Bronchus fibroblast of lung (primary cell): ENCODE data around the gene TFAP2E. TPM values are rescaled to one million over a fixed set of nuclear protein-coding genes. Genes with fewer than 3 reads are reported as not detected.

ENCODE experiments used
- total RNA-seq: library from RNA; depleted of rRNA; stranded (reverse); fragments of >200 nt; gene quantifications from 2 replicates; pipeline ENCODE4 v1.2.3, GENCODE V29; 2015

Gene TFAP2E
- total RNA-seq: under 0.01 TPM in 1 of 2 replicates, not detected in the other

DNA sequence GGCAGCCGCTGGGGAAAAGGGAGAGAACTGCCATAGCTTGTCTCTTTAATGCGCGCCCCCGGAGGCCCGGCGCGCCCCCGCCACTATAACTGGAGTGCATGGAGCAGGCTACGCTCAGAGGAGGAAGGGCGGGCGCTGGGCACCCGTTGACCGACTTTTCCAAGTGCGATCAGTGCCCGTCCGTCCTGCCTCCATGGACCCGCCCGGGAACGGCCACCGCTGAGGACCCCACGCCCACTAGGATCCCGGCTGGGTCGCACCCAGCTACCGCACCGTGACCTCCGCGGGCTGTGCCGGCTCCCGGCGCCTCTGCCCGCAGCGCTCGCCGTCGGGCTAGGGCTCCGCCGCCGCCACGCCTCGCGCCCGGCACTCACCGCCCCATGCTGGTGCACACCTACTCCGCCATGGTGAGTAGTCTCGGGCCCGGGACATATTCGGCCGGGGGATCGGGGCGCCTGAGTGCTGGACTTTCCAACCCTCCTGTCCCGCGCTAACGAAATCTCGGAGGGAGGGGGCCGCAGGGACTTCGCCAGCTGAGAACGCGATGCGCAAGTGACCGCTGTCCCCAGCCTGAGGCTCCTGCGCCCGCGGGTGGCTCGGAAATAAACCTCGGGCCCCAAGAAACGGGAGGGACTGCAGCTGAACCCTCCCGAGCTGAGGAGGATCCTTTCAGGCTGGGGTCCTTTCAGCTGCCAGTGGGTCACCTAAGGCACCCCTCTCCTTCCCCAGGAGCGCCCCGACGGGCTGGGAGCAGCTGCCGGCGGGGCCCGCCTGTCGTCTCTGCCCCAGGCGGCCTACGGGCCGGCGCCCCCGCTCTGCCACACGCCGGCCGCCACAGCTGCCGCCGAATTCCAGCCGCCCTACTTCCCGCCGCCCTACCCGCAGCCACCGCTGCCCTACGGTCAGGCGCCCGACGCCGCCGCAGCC lies at the start of gene TFAP2E:
Gene TFAP2E, plus strand, starts transcription at position 117 of the 927 bp plus-strand sequence. Its CDS starts 264 bp downstream, at position 381.

GRCh38 chr1:35557118-35557610 lies 15.9 kb upstream of the TFAP2E start, which contains the start of gene KIAA0319L:
TSS of gene KIAA0319L (minus strand) at chr1:35557403. CDS start at chr1:35554491, 2,912 bp downstream.

DNA sequence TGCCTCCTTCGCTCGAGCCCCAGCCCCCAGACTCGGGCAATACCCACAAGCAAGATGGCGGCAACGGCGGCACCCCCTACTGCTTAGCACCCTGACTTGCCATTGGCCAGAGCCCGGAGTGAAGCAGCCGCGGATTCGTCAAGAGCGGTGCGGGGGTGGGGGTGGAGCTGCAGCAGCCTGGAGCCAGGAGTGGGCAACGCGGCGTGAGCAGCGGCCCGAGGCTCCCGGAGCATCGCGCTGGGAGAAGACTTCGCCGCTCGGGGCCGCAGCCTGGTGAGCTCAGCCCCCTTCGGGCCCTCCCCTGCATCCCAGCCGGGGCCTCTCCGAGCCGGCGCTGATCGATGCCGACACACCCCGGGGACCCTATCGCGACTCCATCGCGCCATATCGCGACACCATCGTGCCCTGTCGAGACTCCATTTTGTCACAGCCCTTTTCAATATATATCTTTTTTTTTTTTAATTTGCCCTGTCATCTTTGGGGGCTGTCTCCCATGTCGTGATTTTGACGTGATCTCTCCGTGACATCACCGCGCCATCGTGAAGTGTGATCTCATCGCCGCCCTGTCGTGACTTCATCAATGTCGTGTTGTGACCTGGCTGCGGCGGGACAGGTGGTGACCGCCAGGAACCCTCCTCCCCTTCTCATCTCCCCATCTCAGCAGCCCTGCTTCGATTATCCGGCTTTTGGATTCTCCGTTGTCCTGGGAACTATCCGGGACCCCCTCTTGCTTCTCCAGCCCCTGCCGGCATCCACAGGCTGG lies 15.3 kb upstream of the TFAP2E start, which contains the start of gene NCDN:
Gene NCDN, plus strand, starts transcription at position 189 of the 763 bp plus-strand sequence. Its CDS starts 392 bp downstream, at position 581.

DNA sequence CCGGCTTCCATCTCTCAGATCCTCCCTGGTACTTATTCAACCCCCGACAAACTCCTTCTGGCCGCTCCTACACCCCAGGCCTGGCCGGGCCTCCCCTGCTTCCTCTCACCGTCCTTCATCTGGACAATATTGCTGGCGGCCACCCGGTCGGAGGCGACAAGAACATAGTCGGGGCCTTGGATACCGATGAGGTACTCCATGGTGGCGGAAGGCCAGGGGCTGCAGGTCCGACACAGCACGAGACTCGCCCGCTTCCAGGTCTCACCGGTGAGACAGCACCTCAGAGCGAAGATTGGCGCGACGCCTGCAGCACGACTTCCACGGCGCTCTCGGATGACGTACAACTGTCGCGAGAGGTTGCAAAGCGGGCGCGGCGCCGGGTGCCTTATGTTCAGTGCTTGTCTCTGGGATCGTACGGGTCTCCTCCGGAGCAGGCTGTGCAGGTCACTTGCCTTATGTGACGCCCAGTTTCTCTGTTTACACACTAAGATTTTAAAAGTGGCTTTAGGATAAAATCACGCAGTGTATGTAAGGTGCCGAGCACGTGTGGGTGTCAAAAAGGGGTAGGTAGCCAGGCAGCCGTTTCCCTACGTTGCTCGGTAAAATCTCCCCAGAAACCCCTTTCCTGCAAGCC lies 68.2 kb downstream of the TFAP2E start, which contains the start of gene PSMB2:
Gene PSMB2, minus strand, starts transcription at position 294 of the 634 bp plus-strand sequence. Its CDS starts 94 bp downstream, at position 200.

Other genes with a start within 250 kb of the TFAP2E start
- gene KIAA0319L, start 15.9 kb upstream of the TFAP2E start, total RNA-seq: 27.7 and 28.2 TPM in 2 replicates
- gene NCDN, start 15.5 kb upstream of the TFAP2E start, total RNA-seq: 22.5 and 23.6 TPM in 2 replicates
- 76.1 and 77.3 TPM in 2 replicates for gene PSMB2, start 68.2 kb downstream of the TFAP2E start, total RNA-seq
- gene C1orf216, start 145.6 kb downstream of the TFAP2E start, total RNA-seq: 9.7 and 9.9 TPM in 2 replicates
- gene CLSPN, start 196.7 kb downstream of the TFAP2E start, total RNA-seq: 14.4 and 20.5 TPM in 2 replicates
- 3.1 and 3.2 TPM in 2 replicates for gene AGO4, start 234.7 kb downstream of the TFAP2E start, total RNA-seq